HEK293 (cell line): ENCODE results near the gene DNM1.

Experiments used
- CTCF ChIA-PET: fragments of 350-600 bp; formaldehyde crosslinking; extraction: SDS; loops from one replicate; lab custom pipeline; 2021; ENCODE audit warnings: antibody characterized with exemption; lab: Yijun Ruan, JAX
- POLR2A ChIA-PET: fragments of 300-600 bp; formaldehyde crosslinking; extraction: SDS; loops from one replicate; lab custom pipeline; 2020; ENCODE audit warnings: antibody characterized with exemption, inconsistent platforms; lab: Yijun Ruan, JAX
- H3K27ac ChIP-seq: fragments of 200-500 bp; sonication (Bioruptor generic); 2 replicates; pipeline ENCODE4 v1.5.1; 2014; ENCODE audit warnings: low read depth, low read length, control low read depth, inconsistent platforms; ENCODE audit errors: extremely low read depth
- H3K36me3 ChIP-seq, 2 experiments: fragments of 200-500 bp in 1 of 2; sonication (Bioruptor generic) in 1 of 2; 1 replicate in 1 of 2; 2 replicates in 1 of 2; pipeline ENCODE4 v1.5.1; 2014 to 2017; ENCODE audit warnings: inconsistent platforms in 2 of 2, low read length in 2 of 2; ENCODE audit not compliant: control insufficient read depth in 2 of 2, insufficient read depth in 1 of 2
- H3K4me1 ChIP-seq: fragments of 200-500 bp; sonication (Bioruptor generic); 2 replicates; pipeline ENCODE4 v1.5.1; 2014; ENCODE audit warnings: mild to moderate bottlenecking, low read length, inconsistent platforms; ENCODE audit not compliant: control insufficient read depth, insufficient read depth
- H3K4me3 ChIP-seq: 2 replicates; pipeline ENCODE4 v1.5.1; 2011; ENCODE audit warnings: low read depth, mild to moderate bottlenecking, control low read depth, low read length, moderate library complexity
- H3K9me3 ChIP-seq: fragments of 200-500 bp; sonication (Bioruptor generic); 2 replicates; pipeline ENCODE4 v1.5.1; 2014; ENCODE audit warnings: low read depth, low read length, inconsistent platforms; ENCODE audit not compliant: control insufficient read depth, insufficient read depth
- HOXD13 ChIP-seq: sonication (generic); formaldehyde crosslinking; IDR thresholded peaks from 2 replicates; pipeline ENCODE4 v1.8.0; 2022; ENCODE audit warnings: missing genetic modification reagents, borderline replicate concordance
- KLF1 ChIP-seq: fragments of 450-650 bp; formaldehyde crosslinking; IDR thresholded peaks from 2 replicates; pipeline ENCODE4 v1.5.1; 2016; ENCODE audit warnings: missing biosample characterization, missing genetic modification characterization
- KLF16 ChIP-seq: fragments of 450-650 bp; formaldehyde crosslinking; IDR thresholded peaks from 2 replicates; pipeline ENCODE4 v1.5.1; 2017; ENCODE audit warnings: missing biosample characterization, missing genetic modification characterization
- KLF17 ChIP-seq: fragments of 450-650 bp; formaldehyde crosslinking; IDR thresholded peaks from 2 replicates; pipeline ENCODE4 v1.5.1; 2016; ENCODE audit warnings: missing biosample characterization, missing genetic modification characterization
- PRDM1 ChIP-seq: fragments of 450-650 bp; formaldehyde crosslinking; IDR thresholded peaks from 2 replicates; pipeline ENCODE4; 2016; ENCODE audit warnings: missing biosample characterization, missing genetic modification characterization
- ZBTB1 ChIP-seq: fragments of 450-650 bp; formaldehyde crosslinking; IDR thresholded peaks from 2 replicates; pipeline ENCODE4 v1.5.1; 2016; ENCODE audit warnings: missing biosample characterization, missing genetic modification characterization
- ZFHX2 ChIP-seq: fragments of 450-650 bp; formaldehyde crosslinking; conservative IDR thresholded peaks from 2 replicates; pipeline ENCODE4 v1.5.1; 2016; ENCODE audit warnings: missing biosample characterization, missing genetic modification characterization
- ZFP37 ChIP-seq: fragments of 450-650 bp; formaldehyde crosslinking; IDR thresholded peaks from 2 replicates; pipeline ENCODE4 v1.5.1; 2016; ENCODE audit warnings: missing biosample characterization, missing genetic modification characterization
- ZNF16 ChIP-seq: fragments of 450-650 bp; formaldehyde crosslinking; IDR thresholded peaks from 2 replicates; pipeline ENCODE4 v1.5.1; 2016; ENCODE audit warnings: low read depth, missing biosample characterization, missing genetic modification characterization
- ZNF404 ChIP-seq: fragments of 450-650 bp; formaldehyde crosslinking; IDR thresholded peaks from 2 replicates; pipeline ENCODE4 v1.5.1; 2017; ENCODE audit warnings: missing biosample characterization, missing genetic modification characterization
- ZNF423 ChIP-seq: fragments of 450-650 bp; formaldehyde crosslinking; IDR thresholded peaks from 2 replicates; pipeline ENCODE4 v1.5.1; 2016; ENCODE audit warnings: missing biosample characterization, missing genetic modification characterization
- ZNF530 ChIP-seq: fragments of 450-650 bp; formaldehyde crosslinking; IDR thresholded peaks from 2 replicates; pipeline ENCODE4 v1.5.1; 2016; ENCODE audit warnings: low read depth, missing biosample characterization, missing genetic modification characterization
- ZNF621 ChIP-seq: fragments of 450-650 bp; formaldehyde crosslinking; IDR thresholded peaks from 2 replicates; pipeline ENCODE4 v1.5.1; 2017; ENCODE audit warnings: missing biosample characterization, missing genetic modification characterization
- ZNF623 ChIP-seq: fragments of 450-650 bp; formaldehyde crosslinking; IDR thresholded peaks from 2 replicates; pipeline ENCODE4 v1.5.1; 2016; ENCODE audit warnings: missing biosample characterization, missing genetic modification characterization
- ZNF768 ChIP-seq: fragments of 450-650 bp; formaldehyde crosslinking; IDR thresholded peaks from 2 replicates; pipeline ENCODE4 v1.5.1; 2018; ENCODE audit warnings: missing biosample characterization, mild to moderate bottlenecking, missing genetic modification characterization
- TF ChIP-seq, protein P1 (sequence below): fragments of 450-650 bp; formaldehyde crosslinking; IDR thresholded peaks from 2 replicates; pipeline ENCODE4 v1.5.1; 2016; ENCODE audit warnings: missing biosample characterization, missing genetic modification characterization
- TF ChIP-seq, protein P2 (sequence below): fragments of 450-650 bp; formaldehyde crosslinking; IDR thresholded peaks from 2 replicates; pipeline ENCODE4 v1.5.1; 2016; ENCODE audit warnings: missing biosample characterization, missing genetic modification characterization
- TF ChIP-seq, protein P3 (sequence below): fragments of 450-650 bp; formaldehyde crosslinking; IDR thresholded peaks from 2 replicates; pipeline ENCODE4 v1.5.1; 2016; ENCODE audit warnings: missing biosample characterization, missing genetic modification characterization

The DNM1 gene

GRCh38 chr9:128205296-128205944 lies 2.2 kb downstream of the DNM1 start:
- ChIA-PET CTCF (interaction anchor here (0.6 to 1.3 kb wide), 3 partner anchors 13 to 125 kb away, joined by 3 to 5 read pairs (median 4); no protein-coding TSS in a partner anchor), POLR2A (no interaction called here)
- Histone ChIP-seq H3K4me1 (no peaks in the 10 kb centered on the region), H3K9me3 (no peaks in the 10 kb centered on the region), H3K36me3 (no peaks in the 10 kb centered on the region), H3K27ac (no peak overlapping the region), H3K4me3 (no peak overlapping the region)
- TF ChIP-seq ZNF530 (tag by site-specific recombination) (no peak), KLF16 (tag by site-specific recombination) (no peak), ZNF768 (tag by site-specific recombination) (no peak), ZBTB1 (tag by site-specific recombination) (no peak), ZNF621 (tag by site-specific recombination) (no peak), KLF1 (tag by site-specific recombination) (no peak), ZFP37 (tag by site-specific recombination) (no peak), ZNF423 (no peak)
- TF ChIP-seq, protein P1, sequence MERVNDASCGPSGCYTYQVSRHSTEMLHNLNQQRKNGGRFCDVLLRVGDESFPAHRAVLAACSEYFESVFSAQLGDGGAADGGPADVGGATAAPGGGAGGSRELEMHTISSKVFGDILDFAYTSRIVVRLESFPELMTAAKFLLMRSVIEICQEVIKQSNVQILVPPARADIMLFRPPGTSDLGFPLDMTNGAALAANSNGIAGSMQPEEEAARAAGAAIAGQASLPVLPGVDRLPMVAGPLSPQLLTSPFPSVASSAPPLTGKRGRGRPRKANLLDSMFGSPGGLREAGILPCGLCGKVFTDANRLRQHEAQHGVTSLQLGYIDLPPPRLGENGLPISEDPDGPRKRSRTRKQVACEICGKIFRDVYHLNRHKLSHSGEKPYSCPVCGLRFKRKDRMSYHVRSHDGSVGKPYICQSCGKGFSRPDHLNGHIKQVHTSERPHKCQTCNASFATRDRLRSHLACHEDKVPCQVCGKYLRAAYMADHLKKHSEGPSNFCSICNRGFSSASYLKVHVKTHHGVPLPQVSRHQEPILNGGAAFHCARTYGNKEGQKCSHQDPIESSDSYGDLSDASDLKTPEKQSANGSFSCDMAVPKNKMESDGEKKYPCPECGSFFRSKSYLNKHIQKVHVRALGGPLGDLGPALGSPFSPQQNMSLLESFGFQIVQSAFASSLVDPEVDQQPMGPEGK (tag by site-specific recombination): no peak

DNA sequence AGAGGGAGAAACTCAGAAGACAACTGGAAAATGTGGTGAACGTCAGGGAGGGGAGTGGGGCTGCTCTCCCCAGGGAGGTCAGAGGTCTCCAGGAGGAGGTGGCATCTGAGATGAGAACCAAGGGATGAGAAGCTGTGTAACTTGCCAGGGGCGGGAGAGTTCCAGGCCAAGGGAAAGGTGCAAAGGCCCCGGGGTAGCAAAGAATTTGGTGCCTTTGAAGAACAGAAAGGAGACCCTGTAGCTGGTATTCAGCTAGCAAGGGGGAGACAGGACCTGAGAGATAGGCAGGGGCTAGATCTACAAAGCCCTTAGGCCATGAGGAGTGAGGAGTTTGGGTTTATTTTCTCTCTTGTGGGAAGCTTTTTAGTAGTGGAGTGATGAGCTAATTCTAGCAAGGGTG lies 3.3 kb downstream of the DNM1 start:
- no peaks in the 10 kb centered on the region for H3K36me3 ChIP-seq
- H3K27ac ChIP-seq: no peak overlapping the region
- ChIA-PET CTCF (interaction anchor here (0.7 to 2.2 kb wide), 5 partner anchors 14 to 78 kb away, joined by 3 to 9 read pairs (median 4); partner anchors contain the start of gene CIZ1), POLR2A (interaction anchor here (1.1 kb wide), 1 partner anchor 46 kb away, joined by 3 read pairs; the partner anchor contains the start of gene BBLN)
- no peak overlapping the region for H3K4me3 ChIP-seq
- no peak for TF ChIP-seq PRDM1 (tag by site-specific recombination)
- peak; percentile 91 for TF ChIP-seq ZNF623 (tag by site-specific recombination)
- peak; percentile 37; the same call in 1 of the 2 replicates for TF ChIP-seq KLF17 (tag by site-specific recombination)
- no peak for TF ChIP-seq ZNF404 (tag by site-specific recombination)
- TF ChIP-seq, protein P2, sequence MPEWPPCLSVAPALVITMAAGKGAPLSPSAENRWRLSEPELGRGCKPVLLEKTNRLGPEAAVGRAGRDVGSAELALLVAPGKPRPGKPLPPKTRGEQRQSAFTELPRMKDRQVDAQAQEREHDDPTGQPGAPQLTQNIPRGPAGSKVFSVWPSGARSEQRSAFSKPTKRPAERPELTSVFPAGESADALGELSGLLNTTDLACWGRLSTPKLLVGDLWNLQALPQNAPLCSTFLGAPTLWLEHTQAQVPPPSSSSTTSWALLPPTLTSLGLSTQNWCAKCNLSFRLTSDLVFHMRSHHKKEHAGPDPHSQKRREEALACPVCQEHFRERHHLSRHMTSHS (tag by site-specific recombination): no peak
- no peak for TF ChIP-seq ZFHX2 (tag by site-specific recombination)
- no peak for TF ChIP-seq ZNF16 (tag by site-specific recombination)
- TF ChIP-seq, protein P3, sequence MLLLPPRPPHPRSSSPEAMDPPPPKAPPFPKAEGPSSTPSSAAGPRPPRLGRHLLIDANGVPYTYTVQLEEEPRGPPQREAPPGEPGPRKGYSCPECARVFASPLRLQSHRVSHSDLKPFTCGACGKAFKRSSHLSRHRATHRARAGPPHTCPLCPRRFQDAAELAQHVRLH (tag by site-specific recombination): no peak
- no peak for TF ChIP-seq HOXD13 (CRISPR knock-in tag)
- H3K4me1 ChIP-seq: no peaks in the 10 kb centered on the region
- no peaks in the 10 kb centered on the region for H3K9me3 ChIP-seq
